Kidney epithelial cell (primary cell): Measurements from ENCODE around the gene COX19. TPM values are rescaled to one million over a fixed set of nuclear protein-coding genes. Genes with fewer than 3 reads are reported as not detected.

Experiments used
- DNase-seq: peaks from one replicate; pipeline ENCODE4 v3.0.0-alpha.2; 2010; ENCODE audit warnings: low read depth
- H3K27me3 ChIP-seq: 2 replicates; pipeline ENCODE4 v1.6.0; 2011; ENCODE audit warnings: low read length; ENCODE audit not compliant: control insufficient read depth, insufficient read depth
- H3K36me3 ChIP-seq: 2 replicates; pipeline ENCODE4 v1.5.1; 2011; ENCODE audit warnings: low read length; ENCODE audit not compliant: control insufficient read depth, insufficient read depth
- H3K4me3 ChIP-seq: 2 replicates; pipeline ENCODE4 v1.5.1; 2011; ENCODE audit warnings: low read depth, mild to moderate bottlenecking, control low read depth, low read length
- total RNA-seq: library from RNA; depleted of rRNA; stranded (reverse); fragments of >200 nt; gene quantifications from 2 replicates; pipeline ENCODE4 v1.2.3, GENCODE V29; 2015
- TF ChIP-seq, protein P1 (sequence below): IDR thresholded peaks from 2 replicates; pipeline ENCODE4 v1.5.1; 2011; ENCODE audit warnings: mild to moderate bottlenecking, moderate library complexity, low read length, control low read depth, inconsistent platforms; ENCODE audit not compliant: insufficient read depth, poor library complexity, severe bottlenecking

Gene COX19
- total RNA-seq, 1 donor from 2014 or later = 15.5 TPM

DNA sequence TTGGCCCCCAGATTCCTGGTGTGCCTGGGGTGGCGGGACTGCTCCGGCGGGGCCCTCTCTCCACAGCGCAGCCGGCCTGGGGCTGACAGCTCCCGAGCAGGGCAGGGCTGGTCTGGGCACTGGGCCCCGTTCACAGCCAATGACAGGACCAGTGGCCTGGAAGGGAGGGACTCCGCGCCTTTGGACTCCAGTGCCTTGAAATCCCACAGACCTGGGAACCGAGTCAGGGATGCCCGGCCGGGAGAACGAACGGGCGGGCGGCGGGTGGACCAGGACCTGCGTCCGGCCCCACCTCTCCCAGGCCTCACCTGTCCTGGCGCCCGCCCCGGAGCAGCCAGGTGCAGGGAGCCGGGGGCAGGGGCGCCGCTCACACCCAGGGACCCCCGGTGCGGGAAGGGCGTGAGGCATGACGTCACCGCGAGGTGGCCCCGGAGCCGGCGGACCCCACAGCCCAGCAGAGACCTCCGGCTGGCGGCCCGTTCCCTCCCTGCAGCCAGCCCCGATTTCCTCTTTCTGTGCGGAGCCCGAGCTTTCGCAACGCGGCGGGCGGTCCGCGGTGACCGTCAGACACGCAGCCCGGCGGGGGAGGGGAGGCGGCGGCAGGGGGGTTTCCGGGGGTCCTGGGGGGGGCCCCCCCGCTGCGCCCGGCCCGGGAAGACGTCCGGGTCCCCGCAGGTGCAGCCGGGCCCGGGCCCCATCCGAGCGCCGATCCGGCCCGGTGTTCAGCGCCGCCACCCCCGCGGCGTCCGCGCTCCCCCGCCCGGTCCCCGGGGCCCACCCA lies 21.6 kb downstream of the COX19 start:
- Histone ChIP-seq H3K27me3 (peaks cover 41% of the 10 kb centered on the region), H3K4me3 (peak overlapping the region; percentile 34), H3K36me3 (no peaks in the 10 kb centered on the region)
- no peak for DNase-seq
- TF ChIP-seq, protein P1, sequence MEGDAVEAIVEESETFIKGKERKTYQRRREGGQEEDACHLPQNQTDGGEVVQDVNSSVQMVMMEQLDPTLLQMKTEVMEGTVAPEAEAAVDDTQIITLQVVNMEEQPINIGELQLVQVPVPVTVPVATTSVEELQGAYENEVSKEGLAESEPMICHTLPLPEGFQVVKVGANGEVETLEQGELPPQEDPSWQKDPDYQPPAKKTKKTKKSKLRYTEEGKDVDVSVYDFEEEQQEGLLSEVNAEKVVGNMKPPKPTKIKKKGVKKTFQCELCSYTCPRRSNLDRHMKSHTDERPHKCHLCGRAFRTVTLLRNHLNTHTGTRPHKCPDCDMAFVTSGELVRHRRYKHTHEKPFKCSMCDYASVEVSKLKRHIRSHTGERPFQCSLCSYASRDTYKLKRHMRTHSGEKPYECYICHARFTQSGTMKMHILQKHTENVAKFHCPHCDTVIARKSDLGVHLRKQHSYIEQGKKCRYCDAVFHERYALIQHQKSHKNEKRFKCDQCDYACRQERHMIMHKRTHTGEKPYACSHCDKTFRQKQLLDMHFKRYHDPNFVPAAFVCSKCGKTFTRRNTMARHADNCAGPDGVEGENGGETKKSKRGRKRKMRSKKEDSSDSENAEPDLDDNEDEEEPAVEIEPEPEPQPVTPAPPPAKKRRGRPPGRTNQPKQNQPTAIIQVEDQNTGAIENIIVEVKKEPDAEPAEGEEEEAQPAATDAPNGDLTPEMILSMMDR = no peak

DNA sequence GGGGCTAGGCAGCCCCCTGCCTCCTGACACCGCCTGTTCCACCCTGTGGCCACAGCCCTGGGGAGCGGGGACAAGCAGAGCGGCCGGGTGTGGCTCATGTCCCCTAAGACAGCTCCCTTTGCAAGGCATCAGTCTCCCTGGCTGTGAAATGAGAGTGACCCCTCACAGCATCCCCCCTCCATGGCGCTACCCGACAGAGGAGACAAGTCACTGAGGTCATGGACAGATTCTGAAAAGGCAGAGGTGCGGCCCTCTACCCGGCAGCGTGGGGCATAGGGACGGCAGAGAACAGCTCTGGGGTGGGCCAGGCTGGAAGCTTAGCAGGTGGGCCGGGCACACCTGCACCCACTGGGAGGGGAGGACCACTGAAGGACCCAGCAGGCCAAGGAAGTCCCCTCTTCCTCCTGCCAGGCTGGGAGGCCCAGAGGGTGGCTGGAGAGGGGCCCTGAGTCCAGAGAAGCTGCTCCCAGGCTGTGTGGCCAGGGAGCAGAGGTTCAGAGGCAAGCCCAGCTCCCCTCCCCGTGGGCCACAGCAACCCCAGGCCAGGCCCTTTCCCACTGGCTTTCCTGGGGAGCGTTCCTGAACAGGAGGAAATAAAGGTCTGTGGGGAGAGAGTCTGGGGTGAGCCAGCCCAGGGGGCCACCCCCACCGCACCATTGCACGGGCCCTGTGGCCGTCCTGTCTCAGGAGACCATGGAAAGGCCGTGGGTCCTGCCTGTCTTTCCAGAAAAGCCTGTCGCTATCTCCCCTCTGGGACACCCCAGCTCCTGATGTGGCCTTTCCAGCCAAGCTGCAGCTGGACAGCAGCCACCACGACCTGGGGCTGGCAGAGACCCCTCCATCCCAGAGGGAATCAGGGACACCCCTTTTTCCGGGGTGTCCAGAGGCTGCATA lies 22.6 kb downstream of the COX19 start:
- TF ChIP-seq, protein P1 = no peak
- Histone ChIP-seq H3K4me3 (no peak overlapping the region), H3K27me3 (peaks cover 33% of the 10 kb centered on the region), H3K36me3 (no peaks in the 10 kb centered on the region)
- no peak for DNase-seq

GRCh38 chr7:951881-952547 lies 23.3 kb downstream of the COX19 start:
- TF ChIP-seq, protein P1 = no peak
- Histone ChIP-seq H3K36me3 (no peaks in the 10 kb centered on the region), H3K27me3 (peaks cover 29% of the 10 kb centered on the region), H3K4me3 (no peak overlapping the region)
- no peak for DNase-seq

DNA sequence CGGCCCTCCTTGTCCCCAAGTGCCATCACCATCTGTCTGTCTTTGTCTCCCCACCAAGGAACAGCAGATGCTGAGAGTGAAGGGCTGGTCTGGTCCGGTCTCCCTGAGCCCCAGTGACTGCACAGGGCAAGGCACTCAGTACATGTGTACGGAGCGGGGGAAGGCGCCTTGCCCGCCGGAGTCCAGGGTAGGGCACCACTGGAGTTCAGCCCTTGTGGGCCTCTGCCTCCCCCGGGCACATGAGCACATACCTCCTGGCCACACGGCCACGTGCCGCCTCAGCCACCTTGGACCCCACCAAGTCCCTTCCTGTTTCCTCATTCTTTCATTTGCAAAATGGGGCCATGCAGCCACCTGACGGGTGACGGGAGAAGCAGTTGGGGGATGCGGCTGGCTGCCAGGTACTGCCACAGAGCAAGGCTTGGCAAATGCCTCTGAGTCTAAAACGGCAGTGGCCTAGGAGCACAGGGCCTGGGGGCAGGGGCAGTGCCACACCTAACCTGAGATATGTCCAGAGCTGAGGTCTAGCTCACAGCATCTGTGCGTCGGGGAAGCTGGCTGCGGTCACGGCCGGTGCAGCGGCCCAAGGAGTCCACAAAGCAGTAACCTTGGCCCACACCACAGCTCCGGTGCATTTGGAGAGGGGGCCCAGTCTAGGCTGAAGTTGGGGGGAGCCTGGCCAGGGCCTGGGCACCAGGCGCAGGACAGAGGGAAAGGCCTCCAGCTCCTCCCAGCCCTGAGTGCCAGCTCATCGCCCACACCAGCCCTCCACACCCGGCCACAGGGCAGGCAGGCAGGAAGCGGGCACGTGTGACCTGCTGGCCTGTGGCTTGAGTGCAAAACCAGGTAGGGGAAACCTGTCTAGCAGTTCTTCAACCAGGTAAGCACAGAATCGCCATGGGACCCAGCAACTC lies 26.1 kb downstream of the COX19 start:
- Histone ChIP-seq H3K27me3 (peaks cover 19% of the 10 kb centered on the region), H3K4me3 (no peak overlapping the region), H3K36me3 (no peaks in the 10 kb centered on the region)
- TF ChIP-seq, protein P1 = no peak
- no peak for DNase-seq
